ENCODE measurements around the gene CPNE4. TPM values are rescaled to one million over a fixed set of nuclear protein-coding genes. Genes with fewer than 3 reads are reported as not detected.

Gene CPNE4
- total RNA-seq, 1 experiment from 2014 or later, result not detected

- Histone ChIP-seq H3K9me3 (ENCODE audit: low read length) (no peaks in the 10 kb centered on the region), H3K36me3 (ENCODE audit: insufficient read depth, low read length) (no peaks in the 10 kb centered on the region), H3K9ac (ENCODE audit: low read length) (no peak overlapping the region), H4K20me1 (ENCODE audit: insufficient read depth, low read depth, low read length) (no peaks in the 10 kb centered on the region), H3K4me1 (ENCODE audit: low read length) (no peaks in the 10 kb centered on the region), H3K27me3 (ENCODE audit: low read length) (no peaks in the 10 kb centered on the region), H3K4me3 (ENCODE audit: low read length) (no peak overlapping the region), H2AFZ (ENCODE audit: low read length) (no peak overlapping the region), H3K9me2 (replicated peaks; ENCODE audit: insufficient read depth, low read length) (no peaks in the 10 kb centered on the region), H3K79me2 (ENCODE audit: low read length) (no peaks in the 10 kb centered on the region), H3K27ac (ENCODE audit: low read length) (no peak overlapping the region), H3K4me2 (ENCODE audit: low read depth, low read length, poor library complexity, severe bottlenecking) (no peak overlapping the region)
- DNase-seq, result peak; percentile 65
Observed at GRCh38 chr3:131658115-131658514, 376.7 kb downstream of the CPNE4 start.

- H3K4me3 ChIP-seq (ENCODE audit: low read length), result no peak overlapping the region
- no peak overlapping the region for H3K4me2 ChIP-seq (ENCODE audit: low read depth, low read length, poor library complexity, severe bottlenecking)
- H3K4me1 ChIP-seq (ENCODE audit: low read length), result no peaks in the 10 kb centered on the region
- H3K9ac ChIP-seq (ENCODE audit: low read length), result no peak overlapping the region
- H2AFZ ChIP-seq (ENCODE audit: low read length), result no peak overlapping the region
- H3K27ac ChIP-seq (ENCODE audit: low read length), result no peak overlapping the region
- H4K20me1 ChIP-seq (ENCODE audit: insufficient read depth, low read depth, low read length), result no peaks in the 10 kb centered on the region
- no peaks in the 10 kb centered on the region for H3K9me2 ChIP-seq (replicated peaks; ENCODE audit: insufficient read depth, low read length)
- no peak for DNase-seq
- no peaks in the 10 kb centered on the region for H3K27me3 ChIP-seq (ENCODE audit: low read length)
- no peaks in the 10 kb centered on the region for H3K79me2 ChIP-seq (ENCODE audit: low read length)
- H3K36me3 ChIP-seq (ENCODE audit: insufficient read depth, low read length), result no peaks in the 10 kb centered on the region
- H3K9me3 ChIP-seq (ENCODE audit: low read length), result no peaks in the 10 kb centered on the region
Observed at GRCh38 chr3:131655070-131655690, 379.6 kb downstream of the CPNE4 start.

DNA sequence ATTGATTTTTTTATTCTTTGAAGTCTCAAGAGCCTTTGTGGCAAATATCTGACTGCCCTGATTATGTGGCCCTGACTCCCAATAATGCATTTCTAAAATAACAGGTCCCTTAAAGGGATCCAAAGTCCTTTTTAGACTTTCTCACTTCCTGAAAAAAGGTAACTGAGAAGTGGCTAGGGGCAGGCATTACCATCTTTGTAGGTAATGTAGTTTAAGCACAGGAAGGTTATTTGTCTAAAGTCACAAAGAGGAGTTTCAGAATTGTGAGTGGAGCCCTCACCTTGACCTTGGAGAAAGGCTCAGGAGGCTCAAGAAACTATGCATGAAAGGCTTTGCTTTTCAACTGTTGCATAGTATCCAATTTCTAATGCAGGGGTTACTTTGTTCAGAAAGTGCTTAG, 389.2 kb downstream of the CPNE4 start:
- no peak overlapping the region for H3K4me3 ChIP-seq (ENCODE audit: low read length)
- H3K4me2 ChIP-seq (ENCODE audit: low read depth, low read length, poor library complexity, severe bottlenecking), result no peak overlapping the region
- H3K9me3 ChIP-seq (ENCODE audit: low read length), result no peaks in the 10 kb centered on the region
- no peak overlapping the region for H3K27ac ChIP-seq (ENCODE audit: low read length)
- no peaks in the 10 kb centered on the region for H3K79me2 ChIP-seq (ENCODE audit: low read length)
- H3K9me2 ChIP-seq (replicated peaks; ENCODE audit: insufficient read depth, low read length), result no peaks in the 10 kb centered on the region
- no peak overlapping the region for H2AFZ ChIP-seq (ENCODE audit: low read length)
- no peaks in the 10 kb centered on the region for H3K27me3 ChIP-seq (ENCODE audit: low read length)
- H4K20me1 ChIP-seq (ENCODE audit: insufficient read depth, low read depth, low read length), result no peaks in the 10 kb centered on the region
- H3K9ac ChIP-seq (ENCODE audit: low read length), result no peak overlapping the region
- no peaks in the 10 kb centered on the region for H3K36me3 ChIP-seq (ENCODE audit: insufficient read depth, low read length)
- DNase-seq, result no peak
- H3K4me1 ChIP-seq (ENCODE audit: low read length), result no peaks in the 10 kb centered on the region

- Histone ChIP-seq H3K36me3 (ENCODE audit: insufficient read depth, low read length) (no peaks in the 10 kb centered on the region), H2AFZ (ENCODE audit: low read length) (no peak overlapping the region), H3K9me3 (ENCODE audit: low read length) (no peaks in the 10 kb centered on the region), H3K27me3 (ENCODE audit: low read length) (no peaks in the 10 kb centered on the region), H3K4me2 (ENCODE audit: low read depth, low read length, poor library complexity, severe bottlenecking) (no peak overlapping the region), H3K4me3 (ENCODE audit: low read length) (no peak overlapping the region), H3K4me1 (ENCODE audit: low read length) (no peaks in the 10 kb centered on the region), H3K27ac (ENCODE audit: low read length) (no peak overlapping the region), H3K9ac (ENCODE audit: low read length) (no peak overlapping the region), H4K20me1 (ENCODE audit: insufficient read depth, low read depth, low read length) (no peaks in the 10 kb centered on the region), H3K9me2 (replicated peaks; ENCODE audit: insufficient read depth, low read length) (no peaks in the 10 kb centered on the region), H3K79me2 (ENCODE audit: low read length) (no peaks in the 10 kb centered on the region)
- no peak for DNase-seq
Observed at GRCh38 chr3:131636266-131636775, 398.5 kb downstream of the CPNE4 start.

GRCh38 chr3:131630807-131631206, 404.0 kb downstream of the CPNE4 start:
- Histone ChIP-seq H3K4me1 (ENCODE audit: low read length) (no peaks in the 10 kb centered on the region), H3K9me3 (ENCODE audit: low read length) (no peaks in the 10 kb centered on the region), H2AFZ (ENCODE audit: low read length) (no peak overlapping the region), H3K27ac (ENCODE audit: low read length) (no peak overlapping the region), H3K27me3 (ENCODE audit: low read length) (no peaks in the 10 kb centered on the region), H4K20me1 (ENCODE audit: insufficient read depth, low read depth, low read length) (no peaks in the 10 kb centered on the region), H3K36me3 (ENCODE audit: insufficient read depth, low read length) (no peaks in the 10 kb centered on the region), H3K4me3 (ENCODE audit: low read length) (no peak overlapping the region), H3K9me2 (replicated peaks; ENCODE audit: insufficient read depth, low read length) (no peaks in the 10 kb centered on the region; the same call in 1 of the 2 replicates), H3K79me2 (ENCODE audit: low read length) (no peaks in the 10 kb centered on the region), H3K9ac (ENCODE audit: low read length) (no peak overlapping the region), H3K4me2 (ENCODE audit: low read depth, low read length, poor library complexity, severe bottlenecking) (no peak overlapping the region)
- DNase-seq, result no peak

DNA sequence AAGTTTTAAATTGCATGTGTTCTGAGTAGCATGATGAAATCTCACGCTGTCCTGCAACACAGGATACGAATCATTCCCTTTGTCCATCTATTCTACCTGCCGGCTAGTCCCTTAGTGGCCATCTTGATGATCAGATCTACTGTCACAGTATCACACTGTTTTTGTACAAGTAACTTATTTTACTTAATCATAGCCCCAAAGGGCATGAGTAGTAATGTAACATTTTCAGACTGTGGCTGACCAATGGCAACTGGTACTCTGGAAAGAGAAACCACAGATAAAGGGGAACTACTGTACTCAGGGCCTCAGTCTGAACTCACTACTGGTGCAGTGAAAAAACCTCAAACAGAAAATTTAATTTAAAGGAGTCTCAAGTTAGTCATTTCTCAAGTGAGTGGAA, 404.7 kb downstream of the CPNE4 start:
- Histone ChIP-seq H3K79me2 (ENCODE audit: low read length) (no peaks in the 10 kb centered on the region), H2AFZ (ENCODE audit: low read length) (no peak overlapping the region)

DNA sequence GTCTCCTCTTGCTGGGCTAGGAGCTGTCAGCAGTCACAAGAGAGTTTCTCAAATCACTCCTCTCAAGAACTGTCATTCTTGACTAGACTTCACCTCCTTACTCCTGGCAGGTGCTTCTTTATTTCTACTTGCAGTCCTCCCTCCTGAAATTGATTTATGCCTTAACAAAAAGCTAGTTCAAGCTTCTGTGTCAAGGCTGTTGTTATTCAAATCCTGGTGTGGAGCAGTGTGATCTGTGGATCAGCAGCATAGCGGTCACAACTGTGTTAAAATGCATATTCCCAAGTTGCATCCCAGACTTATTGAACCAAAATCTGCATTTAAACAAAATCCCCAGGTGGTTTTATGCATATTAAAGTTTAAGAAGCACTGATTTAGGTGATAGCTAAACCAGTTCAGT, 411.4 kb downstream of the CPNE4 start:
- no peak overlapping the region for H3K4me3 ChIP-seq (ENCODE audit: low read length)
- H2AFZ ChIP-seq (ENCODE audit: low read length), result no peak overlapping the region
- no peak overlapping the region for H3K9ac ChIP-seq (ENCODE audit: low read length)
- H3K27ac ChIP-seq (ENCODE audit: low read length), result no peak overlapping the region
- H4K20me1 ChIP-seq (ENCODE audit: insufficient read depth, low read depth, low read length), result no peaks in the 10 kb centered on the region
- peaks cover 24% of the 10 kb centered on the region for H3K4me1 ChIP-seq (ENCODE audit: low read length)
- H3K4me2 ChIP-seq (ENCODE audit: low read depth, low read length, poor library complexity, severe bottlenecking), result no peak overlapping the region
- no peaks in the 10 kb centered on the region for H3K79me2 ChIP-seq (ENCODE audit: low read length)
- H3K36me3 ChIP-seq (ENCODE audit: insufficient read depth, low read length), result no peaks in the 10 kb centered on the region
- no peaks in the 10 kb centered on the region for H3K27me3 ChIP-seq (ENCODE audit: low read length)
- DNase-seq, result no peak
- H3K9me3 ChIP-seq (ENCODE audit: low read length), result no peaks in the 10 kb centered on the region
- H3K9me2 ChIP-seq (replicated peaks; ENCODE audit: insufficient read depth, low read length), result no peaks in the 10 kb centered on the region; the same call in 1 of the 2 replicates

More for the DNA sequence above, 404.7 kb downstream of the CPNE4 start:
- DNase-seq, result no peak
- Histone ChIP-seq H3K9ac (ENCODE audit: low read length) (no peak overlapping the region), H4K20me1 (ENCODE audit: insufficient read depth, low read depth, low read length) (no peaks in the 10 kb centered on the region), H3K9me3 (ENCODE audit: low read length) (no peaks in the 10 kb centered on the region), H3K4me3 (ENCODE audit: low read length) (no peak overlapping the region), H3K9me2 (replicated peaks; ENCODE audit: insufficient read depth, low read length) (no peaks in the 10 kb centered on the region; the same call in 1 of the 2 replicates), H3K27ac (ENCODE audit: low read length) (no peak overlapping the region), H3K36me3 (ENCODE audit: insufficient read depth, low read length) (no peaks in the 10 kb centered on the region), H3K27me3 (ENCODE audit: low read length) (no peaks in the 10 kb centered on the region), H3K4me1 (ENCODE audit: low read length) (no peaks in the 10 kb centered on the region), H3K4me2 (ENCODE audit: low read depth, low read length, poor library complexity, severe bottlenecking) (no peak overlapping the region)

GRCh38 chr3:131622726-131623125, 412.1 kb downstream of the CPNE4 start:
- Histone ChIP-seq H4K20me1 (ENCODE audit: insufficient read depth, low read depth, low read length) (no peaks in the 10 kb centered on the region), H3K27ac (ENCODE audit: low read length) (no peak overlapping the region), H2AFZ (ENCODE audit: low read length) (no peak overlapping the region), H3K4me3 (ENCODE audit: low read length) (no peak overlapping the region), H3K4me2 (ENCODE audit: low read depth, low read length, poor library complexity, severe bottlenecking) (no peak overlapping the region), H3K9ac (ENCODE audit: low read length) (no peak overlapping the region), H3K9me2 (replicated peaks; ENCODE audit: insufficient read depth, low read length) (no peaks in the 10 kb centered on the region; the same call in 1 of the 2 replicates), H3K36me3 (ENCODE audit: insufficient read depth, low read length) (no peaks in the 10 kb centered on the region), H3K9me3 (ENCODE audit: low read length) (no peaks in the 10 kb centered on the region), H3K27me3 (ENCODE audit: low read length) (no peaks in the 10 kb centered on the region), H3K4me1 (ENCODE audit: low read length) (peaks cover 24% of the 10 kb centered on the region), H3K79me2 (ENCODE audit: low read length) (no peaks in the 10 kb centered on the region)
- DNase-seq, result no peak
